Adrenal gland (tissue), 5 donors: Measurements from ENCODE around the gene MAP3K12.

Experiments used
- POLR2A ChIP-seq, 2 donors: fragments of 450-650 bp; IDR thresholded peaks; one replicate each; pipeline ENCODE4 v1.6.1; 2017; ENCODE audit warnings: antibody characterized with exemption in 2 of 2, mild to moderate bottlenecking in 2 of 2, moderate library complexity in 1 of 2
- TF ChIP-seq, protein P1 (sequence below), 6 experiments: fragments of 450-650 bp in 4 of 6; fragments of 200-600 bp in 2 of 6; sonication (generic) in 1 of 6; IDR thresholded peaks; 1 replicate in 5 of 6; 2 replicates in 1 of 6; pipeline versions ENCODE4 v1.5.1 to v1.8.0; 2016 to 2021; ENCODE audit warnings: antibody characterized with exemption in 6 of 6, mild to moderate bottlenecking in 2 of 6, moderate library complexity in 1 of 6
- donor health status: DM: no; HTN: no; CAD: no.

GRCh38 chr12:53468282-53468681, 31.0 kb downstream of the MAP3K12 start:
- TF ChIP-seq, protein P1, sequence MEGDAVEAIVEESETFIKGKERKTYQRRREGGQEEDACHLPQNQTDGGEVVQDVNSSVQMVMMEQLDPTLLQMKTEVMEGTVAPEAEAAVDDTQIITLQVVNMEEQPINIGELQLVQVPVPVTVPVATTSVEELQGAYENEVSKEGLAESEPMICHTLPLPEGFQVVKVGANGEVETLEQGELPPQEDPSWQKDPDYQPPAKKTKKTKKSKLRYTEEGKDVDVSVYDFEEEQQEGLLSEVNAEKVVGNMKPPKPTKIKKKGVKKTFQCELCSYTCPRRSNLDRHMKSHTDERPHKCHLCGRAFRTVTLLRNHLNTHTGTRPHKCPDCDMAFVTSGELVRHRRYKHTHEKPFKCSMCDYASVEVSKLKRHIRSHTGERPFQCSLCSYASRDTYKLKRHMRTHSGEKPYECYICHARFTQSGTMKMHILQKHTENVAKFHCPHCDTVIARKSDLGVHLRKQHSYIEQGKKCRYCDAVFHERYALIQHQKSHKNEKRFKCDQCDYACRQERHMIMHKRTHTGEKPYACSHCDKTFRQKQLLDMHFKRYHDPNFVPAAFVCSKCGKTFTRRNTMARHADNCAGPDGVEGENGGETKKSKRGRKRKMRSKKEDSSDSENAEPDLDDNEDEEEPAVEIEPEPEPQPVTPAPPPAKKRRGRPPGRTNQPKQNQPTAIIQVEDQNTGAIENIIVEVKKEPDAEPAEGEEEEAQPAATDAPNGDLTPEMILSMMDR (IDR thresholded peaks at IDR 0.05) = no peak
- TF ChIP-seq POLR2A (IDR thresholded peaks at IDR 0.05) = no peak
